H9 (cell line): ENCODE data around the gene DIP2C. TPM values are rescaled to one million over a fixed set of nuclear protein-coding genes. Genes with fewer than 3 reads are reported as not detected.

Experiments used
- DNase-seq: peaks from one replicate; pipeline ENCODE4 v3.0.0-alpha.2; 2017
- H2AFZ ChIP-seq: one replicate; pipeline ENCODE4 v1.6.1; 2013; ENCODE audit warnings: mild to moderate bottlenecking, low read length, control low read depth, moderate library complexity
- H2AK5ac ChIP-seq: 2 replicates; pipeline ENCODE4 v1.6.1; 2013; ENCODE audit warnings: low read length, control low read depth, mixed read lengths; ENCODE audit not compliant: insufficient read length
- H2BK120ac ChIP-seq: one replicate; pipeline ENCODE4 v1.6.1; 2013; ENCODE audit warnings: low read depth, mild to moderate bottlenecking, low read length, control low read depth, inconsistent platforms; ENCODE audit not compliant: poor library complexity, severe bottlenecking
- H2BK12ac ChIP-seq: 2 replicates; pipeline ENCODE4 v1.6.1; 2013; ENCODE audit warnings: low read length, control low read depth, mixed read lengths, low read depth; ENCODE audit not compliant: insufficient read length
- H2BK15ac ChIP-seq: 2 replicates; pipeline ENCODE4 v1.6.1; 2013; ENCODE audit warnings: low read depth, low read length, control low read depth
- H2BK20ac ChIP-seq: one replicate; pipeline ENCODE4 v1.6.1; 2013; ENCODE audit warnings: low read depth, mild to moderate bottlenecking, low read length, control low read depth, inconsistent platforms; ENCODE audit not compliant: poor library complexity, severe bottlenecking
- H2BK5ac ChIP-seq: 2 replicates; pipeline ENCODE4 v1.6.1; 2013; ENCODE audit warnings: low read length, control low read depth, mixed read lengths; ENCODE audit not compliant: insufficient read length
- H3K14ac ChIP-seq: 2 replicates; pipeline ENCODE4 v1.6.1; 2013; ENCODE audit warnings: low read length, control low read depth; ENCODE audit not compliant: insufficient read depth
- H3K18ac ChIP-seq: 2 replicates; pipeline ENCODE4 v1.6.1; 2013; ENCODE audit warnings: low read depth, mild to moderate bottlenecking, mixed read lengths, low read length, control low read depth; ENCODE audit not compliant: insufficient read length
- H3K23ac ChIP-seq: 2 replicates; pipeline ENCODE4 v1.6.1; 2013; ENCODE audit warnings: low read length, control low read depth, mixed read lengths, low read depth; ENCODE audit not compliant: insufficient read length
- H3K23me2 ChIP-seq: 2 replicates; pipeline ENCODE4 v1.6.1; 2013; ENCODE audit warnings: low read depth, mild to moderate bottlenecking, mixed read lengths, low read length, control low read depth; ENCODE audit not compliant: insufficient read length, poor library complexity, severe bottlenecking
- H3K27ac ChIP-seq: 2 replicates; pipeline ENCODE4 v1.5.1; 2013; ENCODE audit warnings: low read length, control low read depth, mixed read lengths, low read depth; ENCODE audit not compliant: insufficient read length
- H3K27me3 ChIP-seq: 2 replicates; pipeline ENCODE4 v1.6.1; 2013; ENCODE audit warnings: low read length, control low read depth, inconsistent platforms; ENCODE audit not compliant: insufficient read depth
- H3K4ac ChIP-seq: 2 replicates; pipeline ENCODE4 v1.6.1; 2013; ENCODE audit warnings: low read depth, mild to moderate bottlenecking, control low read depth, inconsistent platforms, low read length, moderate library complexity
- H3K4me1 ChIP-seq: 2 replicates; pipeline ENCODE4 v1.6.1; 2013; ENCODE audit warnings: low read length, control low read depth, inconsistent platforms; ENCODE audit not compliant: insufficient read depth
- H3K4me2 ChIP-seq: 2 replicates; pipeline ENCODE4 v1.6.1; 2013; ENCODE audit warnings: low read length, control low read depth, mixed read lengths; ENCODE audit not compliant: insufficient read length, insufficient read depth
- H3K56ac ChIP-seq: 2 replicates; pipeline ENCODE4 v1.6.1; 2013; ENCODE audit warnings: low read depth, mild to moderate bottlenecking, mixed read lengths, low read length, control low read depth; ENCODE audit not compliant: insufficient read length
- H3K79me1 ChIP-seq: 2 replicates; pipeline ENCODE4 v1.6.1; 2013; ENCODE audit warnings: low read depth, mild to moderate bottlenecking, moderate library complexity, low read length, control low read depth, inconsistent platforms; ENCODE audit not compliant: insufficient read depth, poor library complexity, severe bottlenecking
- H3K79me2 ChIP-seq: 2 replicates; pipeline ENCODE4 v1.6.1; 2013; ENCODE audit warnings: low read length, control low read depth, inconsistent platforms; ENCODE audit not compliant: insufficient read depth
- H3K9ac ChIP-seq: 2 replicates; pipeline ENCODE4 v1.6.1; 2013; ENCODE audit warnings: low read length, control low read depth, mixed read lengths; ENCODE audit not compliant: insufficient read length; ENCODE audit errors: extremely low read depth
- H3K9me3 ChIP-seq: one replicate; pipeline ENCODE4 v1.6.1; 2013; ENCODE audit warnings: low read depth, low read length, inconsistent platforms; ENCODE audit not compliant: control insufficient read depth
- H3T11ph ChIP-seq: one replicate; pipeline ENCODE4 v1.6.1; 2013; ENCODE audit warnings: mild to moderate bottlenecking, low read length, control low read depth, inconsistent platforms
- H4K20me1 ChIP-seq: one replicate; pipeline ENCODE4 v1.6.1; 2013; ENCODE audit not compliant: control insufficient read depth, insufficient read length, insufficient read depth
- H4K5ac ChIP-seq: 2 replicates; pipeline ENCODE4 v1.6.1; 2013; ENCODE audit warnings: low read depth, mild to moderate bottlenecking, mixed read lengths, low read length, control low read depth; ENCODE audit not compliant: insufficient read length
- H4K8ac ChIP-seq: replicated peaks from 2 replicates; pipeline ENCODE4 v1.6.1; 2013; ENCODE audit warnings: low read length, control low read depth, mixed read lengths, low read depth; ENCODE audit not compliant: insufficient read length
- H4K91ac ChIP-seq: 2 replicates; pipeline ENCODE4 v1.6.1; 2013; ENCODE audit warnings: low read depth, mild to moderate bottlenecking, moderate library complexity, mixed read lengths, low read length, control low read depth; ENCODE audit not compliant: insufficient read length
- H3K27ac Mint-ChIP-seq, 3 experiments: 2 replicates in 2 of 3; 3 replicates in 1 of 3; pipeline ENCODE4 v1.8.0; 2020 to 2021; ENCODE audit warnings: mixed read lengths in 3 of 3, mild to moderate bottlenecking in 1 of 3, moderate library complexity in 1 of 3
- H3K27me3 Mint-ChIP-seq: 2 replicates; pipeline ENCODE4 v1.8.0; 2021; ENCODE audit warnings: low read depth, mild to moderate bottlenecking, moderate library complexity, mixed read lengths
- H3K36me3 Mint-ChIP-seq, 3 experiments: 2 replicates in 2 of 3; 3 replicates in 1 of 3; pipeline ENCODE4 v1.8.0; 2020 to 2021; ENCODE audit warnings: low read depth in 3 of 3, mixed read lengths in 3 of 3; ENCODE audit not compliant: insufficient read depth in 1 of 3
- H3K4me1 Mint-ChIP-seq, 2 experiments: 2 replicates each; pipeline ENCODE4 v1.8.0; 2020; ENCODE audit warnings: mixed read lengths in 2 of 2
- H3K4me3 Mint-ChIP-seq, 2 experiments: 2 replicates in 1 of 2; 3 replicates in 1 of 2; pipeline ENCODE4 v1.8.0; 2020 to 2021; ENCODE audit warnings: mild to moderate bottlenecking in 2 of 2, mixed read lengths in 2 of 2, moderate library complexity in 1 of 2
- H3K9me3 Mint-ChIP-seq, 2 experiments: 2 replicates in 1 of 2; 3 replicates in 1 of 2; pipeline ENCODE4 v1.8.0; 2020; ENCODE audit warnings: mild to moderate bottlenecking in 2 of 2, mixed read lengths in 2 of 2, moderate library complexity in 1 of 2
- CTCF ChIP-seq: fragments of 200-600 bp; sonication (generic); conservative IDR thresholded peaks from 3 replicates; pipeline ENCODE4 v1.8.0; 2021; ENCODE audit warnings: antibody characterized with exemption, mild to moderate bottlenecking
- WGBS: extraction: QIAGEN DNeasy Blood & Tissue Kit; methylation state at CpG from one replicate; pipeline ENCODE4 v1.1.7; 2013; ENCODE audit warnings: missing lambda C conversion rate, low lambda C conversion rate, mixed read lengths; ENCODE audit not compliant: insufficient read length; ENCODE audit errors: extremely low coverage; 5-methylcytosine and 5-hydroxymethylcytosine counted together
- total RNA-seq: library from RNA; stranded (reverse); gene quantifications from 2 replicates; pipeline ENCODE4 v1.2.1, GENCODE V29; 2021

DIP2C gene
- total RNA-seq, 1 experiment from 2014 or later: 7.9 TPM

DNA sequence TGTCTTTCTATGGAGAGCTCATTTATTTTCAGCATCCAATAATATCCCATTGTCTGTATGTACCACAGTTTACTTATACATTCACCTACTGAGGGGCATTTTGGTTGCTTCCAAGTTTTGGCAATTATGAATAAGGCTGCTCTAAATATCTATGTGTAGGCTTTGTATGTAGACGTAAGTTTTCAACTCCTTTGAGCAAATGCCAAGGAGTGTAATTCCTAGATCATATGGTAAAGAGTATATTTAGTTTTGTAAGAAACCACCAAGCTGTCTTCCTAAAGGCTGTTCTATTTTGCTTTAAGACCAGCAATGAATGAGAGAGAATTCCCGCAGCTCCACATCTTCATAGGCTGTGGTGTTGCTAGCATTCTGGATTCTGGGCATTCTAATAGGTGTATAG lies 259.8 kb downstream of the DIP2C start:
- no peak overlapping the region for H2BK120ac ChIP-seq
- no peak overlapping the region for H2BK12ac ChIP-seq
- H3K18ac ChIP-seq: no peak overlapping the region
- no peak overlapping the region for H4K91ac ChIP-seq
- no CpG with 5 or more reads among the region's 2 CpGs for WGBS
- no peaks in the 10 kb centered on the region for H3K27me3 ChIP-seq
- no peak overlapping the region for H2BK20ac ChIP-seq
- no peak overlapping the region for H3K27ac ChIP-seq
- no peak overlapping the region for H2BK5ac ChIP-seq
- H3K27ac Mint-ChIP-seq: no peak overlapping the region
- no peak for DNase-seq
- no peak overlapping the region for H2AK5ac ChIP-seq
- no peak overlapping the region for H3K4me3 Mint-ChIP-seq
- no peak overlapping the region for H3K4ac ChIP-seq
- no peaks in the 10 kb centered on the region for H3K4me1 Mint-ChIP-seq
- no peak overlapping the region for H4K8ac ChIP-seq
- H2AFZ ChIP-seq: no peak overlapping the region
- no peak overlapping the region for H3K23ac ChIP-seq
- no peaks in the 10 kb centered on the region for H3K23me2 ChIP-seq
- no peak for TF ChIP-seq CTCF
- no peak overlapping the region for H3T11ph ChIP-seq
- H3K4me1 ChIP-seq: no peaks in the 10 kb centered on the region
- no peak overlapping the region for H3K56ac ChIP-seq
- H3K9me3 ChIP-seq: no peaks in the 10 kb centered on the region
- no peaks in the 10 kb centered on the region for H3K79me2 ChIP-seq
- peaks cover 0 to 10% of the 10 kb centered on the region in 2 experiments; a peak in 3 of 5 replicates for H3K9me3 Mint-ChIP-seq
- H2BK15ac ChIP-seq: no peak overlapping the region
- H3K36me3 Mint-ChIP-seq: peaks cover 0 to 12% (median 0%) of the 10 kb centered on the region in 3 experiments; a peak in 2 of 7 replicates
- no peak overlapping the region for H3K4me2 ChIP-seq
- no peaks in the 10 kb centered on the region for H3K79me1 ChIP-seq
- H3K14ac ChIP-seq: no peak overlapping the region
- no peaks in the 10 kb centered on the region for H3K27me3 Mint-ChIP-seq
- no peak overlapping the region for H3K9ac ChIP-seq
- H4K5ac ChIP-seq: no peak overlapping the region
- H4K20me1 ChIP-seq: no peaks in the 10 kb centered on the region
